GM13977 (cell line): ENCODE results near the gene KIAA1328.

Experiments used
- DNase-seq: peaks from one replicate; pipeline ENCODE4 v3.0.0; 2012; ENCODE audit warnings: low spot score
- CTCF ChIP-seq: IDR thresholded peaks from 2 replicates; pipeline ENCODE4 v1.5.1; 2012; ENCODE audit warnings: mild to moderate bottlenecking, control low read depth; ENCODE audit not compliant: insufficient read depth; ENCODE audit errors: extremely low read depth, missing control alignments
- in situ Hi-C: fragments of 300-500 bp; cut with MboI; formaldehyde crosslinking; loops from one replicate; pipeline ENCODE4 v1.12.0; 2022; ENCODE audit warnings: low sequenced_read_pairs, low pct_unique_long_range_greater_than_20kb, mixed read lengths, inconsistent platforms; ENCODE audit not compliant: unreplicated experiment

The KIAA1328 gene

GRCh38 chr18:37235583-37235982 is 406.7 kb downstream of the KIAA1328 start:
- no peak for TF ChIP-seq CTCF

DNA sequence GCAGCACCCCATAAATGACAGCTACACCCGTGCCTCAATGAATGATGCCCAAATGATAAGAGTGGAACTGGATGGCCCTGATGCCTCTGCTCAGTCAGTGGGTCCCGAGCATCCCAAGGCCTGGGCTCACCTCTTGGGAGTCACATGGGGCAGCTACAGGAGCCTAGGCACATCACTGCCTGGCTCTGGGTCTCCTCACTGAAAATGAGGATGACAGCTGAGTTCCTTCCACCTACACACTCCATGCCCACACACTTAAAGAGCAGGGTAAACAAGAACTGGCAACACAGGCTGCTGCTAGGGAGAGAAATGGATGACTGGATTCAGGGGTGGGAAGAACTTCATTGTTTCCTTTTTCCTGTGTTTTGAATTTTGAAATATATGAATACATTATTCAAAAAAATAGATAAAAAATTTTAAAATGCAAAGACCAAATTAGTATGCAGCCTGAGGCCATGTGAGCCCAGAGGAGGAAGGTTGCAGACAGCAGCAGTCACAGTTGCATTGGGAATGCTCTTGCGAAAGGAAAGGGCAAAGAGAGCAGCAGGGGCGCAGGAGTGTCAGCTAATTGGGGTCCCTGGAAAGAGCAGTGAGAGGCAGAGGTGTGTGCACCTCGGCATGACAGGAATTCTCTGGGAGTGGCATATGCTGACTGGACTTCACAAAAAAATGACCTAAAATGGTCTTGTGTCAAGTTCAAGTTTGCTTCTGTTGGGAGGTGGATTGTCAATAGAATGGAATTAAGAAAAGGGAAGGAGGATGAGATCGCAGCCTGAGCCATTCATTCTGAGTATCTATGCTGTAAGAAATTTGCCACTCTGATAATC is 409.6 kb downstream of the KIAA1328 start:
- TF ChIP-seq CTCF, result no peak
- no peak for DNase-seq
- in situ Hi-C loops, result no loop called here

More at GRCh38 chr18:37235583-37235982, 406.7 kb downstream of the KIAA1328 start:
- in situ Hi-C loops, result no loop called here
- DNase-seq, result no peak

DNA sequence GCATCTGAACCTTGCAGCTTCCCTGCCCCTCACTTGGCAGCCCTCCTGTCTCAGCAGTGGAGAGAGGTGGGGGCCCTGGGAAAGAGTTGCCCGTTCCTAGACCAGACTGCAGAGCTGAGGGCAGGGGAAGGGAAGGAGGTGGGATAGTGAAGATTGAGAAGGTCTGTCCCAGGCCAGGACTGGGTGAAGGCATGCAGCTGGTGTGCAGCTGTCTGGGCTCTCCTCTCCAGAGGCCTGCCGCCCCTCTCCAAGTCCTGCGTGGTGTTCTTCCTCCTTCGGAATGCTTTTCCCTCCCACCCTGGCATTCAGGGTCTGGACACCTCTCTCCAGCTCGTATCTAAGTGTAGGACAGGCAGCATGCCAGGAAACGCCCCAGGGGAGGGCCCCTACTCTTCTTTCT is 413.2 kb downstream of the KIAA1328 start:
- in situ Hi-C loops, result no loop called here
- no peak for DNase-seq

GRCh38 chr18:37242826-37243560 is 414.1 kb downstream of the KIAA1328 start:
- TF ChIP-seq CTCF, result no peak
- no peak for DNase-seq
- in situ Hi-C loops, result no loop called here

More for the DNA sequence above, 413.2 kb downstream of the KIAA1328 start:
- no peak for TF ChIP-seq CTCF

GRCh38 chr18:37243741-37244140 is 414.8 kb downstream of the KIAA1328 start:
- in situ Hi-C loops, result no loop called here
- DNase-seq, result no peak
- TF ChIP-seq CTCF, result no peak

DNA sequence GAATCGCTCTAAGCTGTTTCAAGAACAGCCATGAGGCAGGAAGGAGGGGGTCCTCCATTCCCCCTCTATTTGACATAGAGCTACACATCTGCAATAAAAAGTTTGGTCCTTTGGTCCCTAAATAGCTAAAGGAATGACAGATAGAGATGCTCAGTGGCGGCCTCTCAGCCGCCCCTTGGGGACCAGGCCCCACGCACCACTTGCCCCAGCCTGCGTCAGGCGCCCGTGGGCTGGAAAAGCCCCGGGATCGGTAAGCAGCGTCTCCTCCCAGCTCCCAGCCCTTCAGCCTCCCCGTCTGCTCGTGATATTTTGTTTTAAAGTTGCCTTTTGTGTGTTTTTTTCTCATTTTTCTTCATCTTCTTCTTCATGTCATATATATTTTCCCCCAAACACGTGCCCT is 415.7 kb downstream of the KIAA1328 start:
- TF ChIP-seq CTCF, result no peak
- in situ Hi-C loops, result no loop called here
- no peak for DNase-seq
